ENCODE measurements around the gene IER3.

Gene IER3

GRCh38 chr6:30711758-30712380 is 32.5 kb downstream of the IER3 start:
- in situ Hi-C loops (cut with MboI; ENCODE audit: low sequenced_read_pairs) = no loop called here

- in situ Hi-C loops (cut with MboI; ENCODE audit: low sequenced_read_pairs) = no loop called here
Observed at GRCh38 chr6:30709101-30709868, 35.1 kb downstream of the IER3 start.

- in situ Hi-C loops (cut with MboI; ENCODE audit: low sequenced_read_pairs) = no loop called here
Observed at GRCh38 chr6:30707281-30707850, 37.0 kb downstream of the IER3 start.

GRCh38 chr6:30705620-30706019 is 38.7 kb downstream of the IER3 start:
- in situ Hi-C loops (cut with MboI; ENCODE audit: low sequenced_read_pairs) = no loop called here

- in situ Hi-C loops (cut with MboI; ENCODE audit: low sequenced_read_pairs) = no loop called here
Observed at GRCh38 chr6:30703821-30704220, 40.5 kb downstream of the IER3 start.

GRCh38 chr6:30703011-30703410 is 41.3 kb downstream of the IER3 start:
- in situ Hi-C loops (cut with MboI; ENCODE audit: low sequenced_read_pairs) = no loop called here

- in situ Hi-C loops (cut with MboI; ENCODE audit: low sequenced_read_pairs) = no loop called here
Observed at GRCh38 chr6:30700340-30700739, 44.0 kb downstream of the IER3 start.

GRCh38 chr6:30696432-30696831 is 47.9 kb downstream of the IER3 start:
- in situ Hi-C loops (cut with MboI; ENCODE audit: low sequenced_read_pairs) = no loop called here
